Hindlimb muscle (tissue), 1 donor: ENCODE results near the gene TTBK1. TPM values are rescaled to one million over a fixed set of nuclear protein-coding genes. Genes with fewer than 3 reads are reported as not detected.

ENCODE experiments used
- DNase-seq: peaks from one replicate; pipeline ENCODE4 v3.0.0-alpha.2; 2013
- polyA plus RNA-seq: library from polyadenylated mRNA; unstranded; fragments of 120-200 nt; gene quantifications from one replicate; pipeline ENCODE4 v1.2.1, GENCODE V29; 2013; ENCODE audit not compliant: insufficient read length

TTBK1 gene
- polyA plus RNA-seq, 1 donor: 0.10 TPM

GRCh38 chr6:43307451-43308100 lies 64.3 kb downstream of the TTBK1 start:
- DNase-seq: no peak

- peak; percentile 46 for DNase-seq
Measured at GRCh38 chr6:43308101-43308989, 65.1 kb downstream of the TTBK1 start, which contains the start of gene CRIP3. CRIP3 (minus strand) TSS chr6:43308826; CDS start chr6:43308792, 34 bp downstream.

- no peak for DNase-seq
Measured at GRCh38 chr6:43308990-43309477, 65.8 kb downstream of the TTBK1 start.

GRCh38 chr6:43310134-43310533 lies 66.9 kb downstream of the TTBK1 start:
- DNase-seq: no peak

- no peak for DNase-seq
Measured at GRCh38 chr6:43310624-43311023, 67.3 kb downstream of the TTBK1 start.

- no peak for DNase-seq
Measured at GRCh38 chr6:43311666-43312065, 68.4 kb downstream of the TTBK1 start.

- no peak for DNase-seq
Measured at GRCh38 chr6:43313813-43314212, 70.5 kb downstream of the TTBK1 start.

GRCh38 chr6:43318011-43318410 lies 74.7 kb downstream of the TTBK1 start:
- no peak for DNase-seq

- no peak for DNase-seq
Measured at GRCh38 chr6:43325876-43326275, 82.6 kb downstream of the TTBK1 start.

GRCh38 chr6:43328528-43328927 lies 85.2 kb downstream of the TTBK1 start:
- DNase-seq: no peak

GRCh38 chr6:43331470-43331869 lies 88.2 kb downstream of the TTBK1 start:
- no peak for DNase-seq

GRCh38 chr6:43331891-43332290 lies 88.6 kb downstream of the TTBK1 start:
- no peak for DNase-seq

GRCh38 chr6:43334466-43335095 lies 91.3 kb downstream of the TTBK1 start:
- DNase-seq: peak; percentile 37

- no peak for DNase-seq
Measured at GRCh38 chr6:43335469-43335868, 92.2 kb downstream of the TTBK1 start.

GRCh38 chr6:43336382-43336781 lies 93.1 kb downstream of the TTBK1 start:
- DNase-seq: no peak

Other genes with a start within 250 kb of the TTBK1 start
- gene MEA1, start 229.5 kb upstream of the TTBK1 start, polyA plus RNA-seq: 38.2 TPM
- 245 TPM for gene KLHDC3, start 229.2 kb upstream of the TTBK1 start, polyA plus RNA-seq
- gene RRP36, start 221.9 kb upstream of the TTBK1 start, polyA plus RNA-seq: 43.6 TPM
- gene CUL7, start 189.6 kb upstream of the TTBK1 start, polyA plus RNA-seq: 52.6 TPM
- 45.6 TPM for gene MRPL2, start 184.0 kb upstream of the TTBK1 start, polyA plus RNA-seq
- gene KLC4, start 183.8 kb upstream of the TTBK1 start, polyA plus RNA-seq: 28.5 TPM
- 53.6 TPM for gene PTK7, start 167.2 kb upstream of the TTBK1 start, polyA plus RNA-seq
- 48.6 TPM for gene SRF, start 72.2 kb upstream of the TTBK1 start, polyA plus RNA-seq
- 20.2 TPM for gene CUL9, start 61.3 kb upstream of the TTBK1 start, polyA plus RNA-seq
- gene DNPH1, start 14.0 kb upstream of the TTBK1 start, polyA plus RNA-seq: 20.3 TPM
- not detected for gene SLC22A7, start 54.8 kb downstream of the TTBK1 start, polyA plus RNA-seq
- gene CRIP3, start 65.3 kb downstream of the TTBK1 start, polyA plus RNA-seq: 2.1 TPM
- gene ZNF318, start 126.2 kb downstream of the TTBK1 start, polyA plus RNA-seq: 15.0 TPM
- 23.4 TPM for gene ABCC10, start 184.1 kb downstream of the TTBK1 start, polyA plus RNA-seq
- 1.9 TPM for gene DLK2, start 212.1 kb downstream of the TTBK1 start, polyA plus RNA-seq
- 32.4 TPM for gene TJAP1, start 234.1 kb downstream of the TTBK1 start, polyA plus RNA-seq